ENCODE data around the gene CAMP. TPM values are rescaled to one million over a fixed set of nuclear protein-coding genes. Genes with fewer than 3 reads are reported as not detected.
A peak's percentile ranks its signal among the peaks of the same experiment; 100 is the strongest.

The CAMP gene
- polyA plus RNA-seq, 3 donors: 2.1 to 5.1 (median 3.4) TPM

DNA sequence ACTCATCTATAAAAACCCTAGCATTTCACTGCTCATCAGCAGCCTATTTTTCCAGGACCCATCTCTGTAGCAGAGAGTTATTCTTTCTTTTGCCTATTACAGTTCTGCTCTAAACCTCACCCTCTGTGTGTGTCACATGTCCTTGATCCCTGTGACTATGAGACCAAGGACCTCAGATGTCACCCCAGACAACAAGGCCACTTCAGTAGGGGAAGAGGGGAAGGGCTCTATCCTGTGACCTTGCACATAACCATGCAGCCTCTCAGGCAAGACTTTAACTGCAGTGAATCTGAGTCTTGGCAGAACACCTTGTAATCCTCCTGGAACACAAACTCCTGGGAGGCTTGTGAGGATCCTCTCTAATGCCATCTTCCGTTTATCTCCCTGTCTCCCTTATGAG is 13.2 kb downstream of the CAMP start:
- peaks cover 61% of the 10 kb centered on the region for H3K4me1 Mint-ChIP-seq
- Histone ChIP-seq H3K36me3 (replicated peaks in 1 of 2; ENCODE audit: control insufficient read depth in 1 of 2, insufficient read depth in 2 of 2, low read length in 2 of 2) (no peaks in the 10 kb centered on the region), H3K27me3 (ENCODE audit: control insufficient read depth in 2 of 2, insufficient read depth in 2 of 2, low read length in 2 of 2) (no peaks in the 10 kb centered on the region), H2AFZ (ENCODE audit: insufficient read depth, low read depth, low read length, poor library complexity, severe bottlenecking) (no peak overlapping the region), H3K4me1 (ENCODE audit: control insufficient read depth in 1 of 2, insufficient read depth in 2 of 2, low read length in 2 of 2) (peaks cover 73 to 77% of the 10 kb centered on the region in 2 donors), H4K20me1 (ENCODE audit: insufficient read depth, low read length) (no peaks in the 10 kb centered on the region), H3K9ac (ENCODE audit: insufficient read depth, low read length, poor library complexity, severe bottlenecking) (no peak overlapping the region), H3K79me2 (ENCODE audit: insufficient read depth, low read length) (peaks cover 4% of the 10 kb centered on the region), H3K27ac (ENCODE audit: low read depth in 1 of 2, low read length in 2 of 2) (no peak overlapping the region), H3K4me2 (replicated peaks; ENCODE audit: extremely low read depth, low read length, poor library complexity, severe bottlenecking) (no peak overlapping the region), H3K4me3 (replicated peaks in 1 of 3; ENCODE audit: low read depth in 2 of 3, low read length in 3 of 3) (no peak overlapping the region), H3K9me3 (replicated peaks in 1 of 2; ENCODE audit: control insufficient read depth in 1 of 2, insufficient read depth in 1 of 2, low read length in 2 of 2) (no peaks in the 10 kb centered on the region)
- no CpG with 5 or more reads among the region's 1 CpG for WGBS (ENCODE audit: insufficient coverage)
- H3K4me3 Mint-ChIP-seq: no peak overlapping the region
- intact Hi-C loops (cut with micrococcal nuclease): no loop called here
- TF ChIP-seq, protein P1, sequence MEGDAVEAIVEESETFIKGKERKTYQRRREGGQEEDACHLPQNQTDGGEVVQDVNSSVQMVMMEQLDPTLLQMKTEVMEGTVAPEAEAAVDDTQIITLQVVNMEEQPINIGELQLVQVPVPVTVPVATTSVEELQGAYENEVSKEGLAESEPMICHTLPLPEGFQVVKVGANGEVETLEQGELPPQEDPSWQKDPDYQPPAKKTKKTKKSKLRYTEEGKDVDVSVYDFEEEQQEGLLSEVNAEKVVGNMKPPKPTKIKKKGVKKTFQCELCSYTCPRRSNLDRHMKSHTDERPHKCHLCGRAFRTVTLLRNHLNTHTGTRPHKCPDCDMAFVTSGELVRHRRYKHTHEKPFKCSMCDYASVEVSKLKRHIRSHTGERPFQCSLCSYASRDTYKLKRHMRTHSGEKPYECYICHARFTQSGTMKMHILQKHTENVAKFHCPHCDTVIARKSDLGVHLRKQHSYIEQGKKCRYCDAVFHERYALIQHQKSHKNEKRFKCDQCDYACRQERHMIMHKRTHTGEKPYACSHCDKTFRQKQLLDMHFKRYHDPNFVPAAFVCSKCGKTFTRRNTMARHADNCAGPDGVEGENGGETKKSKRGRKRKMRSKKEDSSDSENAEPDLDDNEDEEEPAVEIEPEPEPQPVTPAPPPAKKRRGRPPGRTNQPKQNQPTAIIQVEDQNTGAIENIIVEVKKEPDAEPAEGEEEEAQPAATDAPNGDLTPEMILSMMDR (IDR thresholded peaks at IDR 0.05): no peak
- no peaks in the 10 kb centered on the region for H3K36me3 Mint-ChIP-seq
- peaks cover 0 to 3% (median 0%) of the 10 kb centered on the region in 3 donors for H3K27me3 Mint-ChIP-seq (ENCODE audit: low read depth in 3 of 3)
- peak overlapping the region in 1 of 7 donors; percentile 69 for H3K27ac Mint-ChIP-seq
- DNase-seq: no peak
- peaks cover 0 to 3% (median 0%) of the 10 kb centered on the region in 7 donors for H3K9me3 Mint-ChIP-seq

DNA sequence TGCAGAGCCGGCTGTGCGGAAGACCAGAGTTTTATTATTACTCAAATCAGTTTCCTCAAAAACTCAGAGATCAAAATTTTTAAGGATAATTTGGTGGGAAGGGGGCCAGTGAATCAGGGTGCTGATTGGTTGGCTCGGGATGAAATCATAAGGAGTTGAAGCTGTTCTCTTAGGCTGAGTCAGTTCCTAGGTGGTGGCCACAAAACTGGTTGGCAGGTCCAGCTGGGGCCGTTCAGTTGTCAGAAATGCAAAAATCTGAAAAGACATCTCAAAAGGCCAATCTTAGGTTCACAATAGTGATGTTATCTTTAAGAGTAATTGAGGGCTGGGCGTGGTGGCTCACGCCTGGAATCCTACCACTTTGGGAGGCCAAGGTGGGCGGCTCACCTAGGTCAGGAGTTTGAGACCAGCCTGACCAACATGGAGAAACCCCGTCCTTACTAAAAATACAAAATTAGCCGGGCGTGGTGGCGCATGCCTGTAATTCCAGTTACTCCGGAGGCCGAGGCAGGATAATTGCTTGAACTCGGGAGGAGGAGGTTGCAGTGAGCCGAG is 15.3 kb downstream of the CAMP start:
- H3K36me3 Mint-ChIP-seq: no peaks in the 10 kb centered on the region
- Histone ChIP-seq H4K20me1 (ENCODE audit: insufficient read depth, low read length) (no peaks in the 10 kb centered on the region), H3K27ac (ENCODE audit: low read depth in 1 of 2, low read length in 2 of 2) (no peak overlapping the region), H3K4me3 (replicated peaks in 1 of 3; ENCODE audit: low read depth in 2 of 3, low read length in 3 of 3) (no peak overlapping the region), H3K4me2 (replicated peaks; ENCODE audit: extremely low read depth, low read length, poor library complexity, severe bottlenecking) (no peak overlapping the region), H3K9ac (ENCODE audit: insufficient read depth, low read length, poor library complexity, severe bottlenecking) (no peak overlapping the region), H2AFZ (ENCODE audit: insufficient read depth, low read depth, low read length, poor library complexity, severe bottlenecking) (no peak overlapping the region), H3K79me2 (ENCODE audit: insufficient read depth, low read length) (peaks cover 25% of the 10 kb centered on the region), H3K9me3 (replicated peaks in 1 of 2; ENCODE audit: control insufficient read depth in 1 of 2, insufficient read depth in 1 of 2, low read length in 2 of 2) (no peaks in the 10 kb centered on the region), H3K4me1 (ENCODE audit: control insufficient read depth in 1 of 2, insufficient read depth in 2 of 2, low read length in 2 of 2) (peaks cover 79 to 81% of the 10 kb centered on the region in 2 donors), H3K36me3 (replicated peaks in 1 of 2; ENCODE audit: control insufficient read depth in 1 of 2, insufficient read depth in 2 of 2, low read length in 2 of 2) (no peaks in the 10 kb centered on the region), H3K27me3 (ENCODE audit: control insufficient read depth in 2 of 2, insufficient read depth in 2 of 2, low read length in 2 of 2) (no peaks in the 10 kb centered on the region)
- TF ChIP-seq, protein P1 (IDR thresholded peaks at IDR 0.05): no peak
- no peak for DNase-seq
- 100% methylated on average over 6 of the region's 15 CpGs for WGBS (ENCODE audit: insufficient coverage)
- H3K27me3 Mint-ChIP-seq (ENCODE audit: low read depth in 3 of 3): peaks cover 0 to 3% (median 0%) of the 10 kb centered on the region in 3 donors
- intact Hi-C loops (cut with micrococcal nuclease): no loop called here
- peak overlapping the region in 1 of 7 donors; percentile 41 for H3K27ac Mint-ChIP-seq
- peaks cover 60% of the 10 kb centered on the region for H3K4me1 Mint-ChIP-seq
- no peak overlapping the region for H3K4me3 Mint-ChIP-seq
- H3K9me3 Mint-ChIP-seq: peaks cover 0 to 2% (median 0%) of the 10 kb centered on the region in 7 donors

Measured in CD14-positive monocyte (primary cell).